Ovary (tissue), 9 donors: Measurements from ENCODE around the gene OR6Y1. TPM values are rescaled to one million over a fixed set of nuclear protein-coding genes. Genes with fewer than 3 reads are reported as not detected.

ENCODE experiments used
- DNase-seq, 5 donors: peaks; one replicate each; pipeline ENCODE4 v3.0.0-alpha.2; 2019 to 2020
- H3K27ac ChIP-seq, 2 donors: fragments of 200-600 bp; one replicate each; pipeline versions ENCODE4 v1.5.1 to v1.8.0; 2019 to 2022
- H3K27me3 ChIP-seq: fragments of 200-600 bp; one replicate; pipeline ENCODE4 v1.8.0; 2022
- H3K36me3 ChIP-seq: fragments of 200-600 bp; sonication (generic); one replicate; pipeline ENCODE4 v1.5.1; 2019
- H3K4me1 ChIP-seq: one replicate; pipeline ENCODE4 v1.8.1; 2013; ENCODE audit warnings: mild to moderate bottlenecking, moderate library complexity; ENCODE audit not compliant: insufficient read depth
- H3K4me3 ChIP-seq: fragments of 200-600 bp; sonication (generic); one replicate; pipeline ENCODE4 v1.5.1; 2017
- H3K9me3 ChIP-seq, 2 donors: fragments of 200-600 bp in 1 of 2; sonication (generic) in 1 of 2; one replicate each; pipeline versions ENCODE4 v1.5.1 to v1.8.1; 2013 to 2019; ENCODE audit warnings: mild to moderate bottlenecking in 1 of 2, moderate library complexity in 1 of 2
- EP300 ChIP-seq: sonication (generic); formaldehyde crosslinking; IDR thresholded peaks from one replicate; pipeline ENCODE4 v1.6.1; 2017; ENCODE audit warnings: antibody characterized with exemption
- POLR2A ChIP-seq: fragments of 450-650 bp; IDR thresholded peaks from one replicate; pipeline ENCODE4 v1.6.1; 2017; ENCODE audit warnings: antibody characterized with exemption, mild to moderate bottlenecking, moderate library complexity
- WGBS, 3 donors: extraction: QIAGEN DNeasy Blood & Tissue Kit in 1 of 3; methylation state at CpG; one replicate each; pipeline versions ENCODE4 v1.1.5 to v1.1.7; 2013 to 2017; 5-methylcytosine and 5-hydroxymethylcytosine counted together
- intact Hi-C, 4 donors: fragments of 100-400 bp; cut with DNase I; formaldehyde crosslinking; loops; one replicate each; pipeline versions ENCODE4 v1.11.0 to v1.15.1; 2022 to 2023
- polyA plus RNA-seq, 2 donors: library from polyadenylated mRNA; stranded (reverse); fragments of 200-250 nt in 1 of 2; fragments of 350-450 nt in 1 of 2; fragmentation: Illumina TruSeq in 1 of 2; extraction: RNeasy Lipid Tissue Mini Kit (QIAGEN cat#74804) in 1 of 2; gene quantifications; one replicate each; pipeline ENCODE4 v1.2.3, GENCODE V29; 2013 to 2014
- total RNA-seq, 7 donors: library from RNA; depleted of rRNA in 2 of 7; stranded (reverse); fragments of >200 nt in 2 of 7; fragmentation: NEBNext Ultra II Directional in 3 of 7; extraction: Animal tissue kit (Norgen Biotek cat#: 25700) in 3 of 7; gene quantifications; one replicate each; pipeline versions ENCODE4 v1.1.0 to v1.2.4, GENCODE V29; 2016 to 2023
- TF ChIP-seq, protein P1 (sequence below), 3 donors: fragments of 450-650 bp in 2 of 3; fragments of 200-600 bp in 1 of 3; IDR thresholded peaks; one replicate each; pipeline versions ENCODE4 v1.5.1 to v1.8.0; 2016 to 2022; ENCODE audit warnings: antibody characterized with exemption in 3 of 3, mild to moderate bottlenecking in 1 of 3
- donor health status: DM: no; HTN: no; CAD: no; lungs with moderate emphysema.
- donor health status: DM: no; HTN: no; CAD: no.
- donor health status: Bipolar disorder and iron deficiency.
- donor health status: DM: yes; HTN: yes; CAD: no.
- donor health status: DM: no; HTN: no; CAD: no.
- donor health status: DM: yes; HTN: yes; CAD: no.

Gene OR6Y1
- total and polyA plus RNA-seq, 9 donors, result not detected

DNA sequence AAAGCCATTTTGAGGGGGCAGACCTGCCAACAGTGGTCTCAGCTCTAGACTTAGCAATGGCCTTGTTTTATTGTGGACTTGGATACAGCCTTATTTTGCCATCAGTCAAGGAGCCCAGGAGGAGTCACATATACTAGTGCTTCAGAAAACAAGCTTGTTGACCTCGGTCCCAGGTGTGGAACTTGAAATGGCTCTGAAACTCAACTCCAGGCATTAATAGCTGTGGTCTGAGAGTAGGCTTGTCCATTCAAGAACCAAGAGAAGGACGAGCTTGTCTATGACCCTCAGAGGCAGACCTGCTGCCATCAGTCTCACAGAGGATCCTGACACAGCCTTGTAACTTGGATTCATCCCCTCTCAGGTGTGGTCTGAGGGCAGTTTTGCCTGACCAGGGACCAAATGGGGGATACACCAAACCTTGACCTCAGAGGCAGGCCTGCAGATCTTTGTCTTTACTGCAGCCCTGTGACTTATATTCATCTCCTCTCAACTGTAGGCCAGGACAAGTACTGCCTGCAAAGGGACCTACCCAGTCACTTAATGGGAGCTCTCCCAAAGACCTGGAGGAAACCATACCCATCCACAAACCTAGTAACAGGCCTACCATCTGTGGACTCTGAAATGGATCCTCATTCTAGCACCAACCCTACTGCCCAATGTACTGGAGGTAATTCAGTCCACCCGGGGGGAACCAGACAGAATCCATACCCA lies 33.1 kb downstream of the OR6Y1 start:
- WGBS, 3 donors, result 87 to 94% (median 90%) methylated on average over 3 of the region's 3 CpGs
- intact Hi-C loops, result no loop called here
- TF ChIP-seq, protein P1, sequence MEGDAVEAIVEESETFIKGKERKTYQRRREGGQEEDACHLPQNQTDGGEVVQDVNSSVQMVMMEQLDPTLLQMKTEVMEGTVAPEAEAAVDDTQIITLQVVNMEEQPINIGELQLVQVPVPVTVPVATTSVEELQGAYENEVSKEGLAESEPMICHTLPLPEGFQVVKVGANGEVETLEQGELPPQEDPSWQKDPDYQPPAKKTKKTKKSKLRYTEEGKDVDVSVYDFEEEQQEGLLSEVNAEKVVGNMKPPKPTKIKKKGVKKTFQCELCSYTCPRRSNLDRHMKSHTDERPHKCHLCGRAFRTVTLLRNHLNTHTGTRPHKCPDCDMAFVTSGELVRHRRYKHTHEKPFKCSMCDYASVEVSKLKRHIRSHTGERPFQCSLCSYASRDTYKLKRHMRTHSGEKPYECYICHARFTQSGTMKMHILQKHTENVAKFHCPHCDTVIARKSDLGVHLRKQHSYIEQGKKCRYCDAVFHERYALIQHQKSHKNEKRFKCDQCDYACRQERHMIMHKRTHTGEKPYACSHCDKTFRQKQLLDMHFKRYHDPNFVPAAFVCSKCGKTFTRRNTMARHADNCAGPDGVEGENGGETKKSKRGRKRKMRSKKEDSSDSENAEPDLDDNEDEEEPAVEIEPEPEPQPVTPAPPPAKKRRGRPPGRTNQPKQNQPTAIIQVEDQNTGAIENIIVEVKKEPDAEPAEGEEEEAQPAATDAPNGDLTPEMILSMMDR (IDR thresholded peaks at IDR 0.05), result no peak
- TF ChIP-seq POLR2A (no peak), EP300 (no peak)

DNA sequence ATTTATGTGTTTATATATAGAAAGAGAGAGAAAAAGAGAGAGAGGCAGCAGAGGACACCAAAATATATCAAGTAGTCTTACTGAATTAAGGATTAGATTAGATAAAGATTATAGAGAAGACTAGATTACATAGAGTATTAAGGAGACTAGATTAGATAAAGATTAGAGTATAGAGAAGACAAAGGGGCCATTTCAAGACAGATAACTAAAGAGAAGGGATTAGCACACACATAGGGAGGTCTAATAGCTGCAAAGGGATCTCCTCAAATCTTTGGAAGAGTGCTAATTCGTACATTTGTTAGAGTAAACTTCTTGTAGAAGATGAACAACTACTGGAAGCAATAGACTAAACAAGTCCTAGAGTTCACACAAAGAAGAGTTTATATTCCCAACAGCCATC lies 34.2 kb downstream of the OR6Y1 start:
- DNase-seq, result no peak
- WGBS, 3 donors, result 10 to 27% (median 18%) methylated on average over 1 of the region's 1 CpG
- intact Hi-C loops, result no loop called here
- Histone ChIP-seq H3K4me3 (no peak overlapping the region), H3K27me3 (no peaks in the 10 kb centered on the region), H3K9me3 (no peaks in the 10 kb centered on the region), H3K36me3 (no peaks in the 10 kb centered on the region), H3K27ac (no peak overlapping the region), H3K4me1 (no peaks in the 10 kb centered on the region)
- TF ChIP-seq POLR2A, result no peak
- TF ChIP-seq, protein P1 (IDR thresholded peaks at IDR 0.05), result no peak
- no peak for TF ChIP-seq EP300

More for the DNA sequence above, 33.1 kb downstream of the OR6Y1 start:
- DNase-seq, result no peak
- Histone ChIP-seq H3K36me3 (no peaks in the 10 kb centered on the region), H3K27me3 (no peaks in the 10 kb centered on the region), H3K4me3 (no peak overlapping the region), H3K9me3 (no peaks in the 10 kb centered on the region), H3K4me1 (no peaks in the 10 kb centered on the region), H3K27ac (no peak overlapping the region)

GRCh38 chr1:158516966-158517365 lies 37.2 kb downstream of the OR6Y1 start:
- H3K4me3 ChIP-seq, result no peak overlapping the region
- intact Hi-C loops, result no loop called here
- H3K36me3 ChIP-seq, result no peaks in the 10 kb centered on the region
- no peak overlapping the region for H3K27ac ChIP-seq
- TF ChIP-seq EP300, result no peak
- TF ChIP-seq, protein P1 (IDR thresholded peaks at IDR 0.05), result no peak
- TF ChIP-seq POLR2A, result no peak
- no peak for DNase-seq
- no peaks in the 10 kb centered on the region for H3K27me3 ChIP-seq
- no peaks in the 10 kb centered on the region for H3K4me1 ChIP-seq
- no peaks in the 10 kb centered on the region for H3K9me3 ChIP-seq

- H3K27ac ChIP-seq, result no peak overlapping the region
- no peak for DNase-seq
- H3K4me3 ChIP-seq, result no peak overlapping the region
- no peaks in the 10 kb centered on the region for H3K27me3 ChIP-seq
- H3K9me3 ChIP-seq, result no peaks in the 10 kb centered on the region
- H3K4me1 ChIP-seq, result no peaks in the 10 kb centered on the region
- WGBS, 3 donors, result 2 to 5% (median 2%) methylated on average over 4 of the region's 4 CpGs
- TF ChIP-seq EP300 (no peak), POLR2A (no peak)
- TF ChIP-seq, protein P1 (IDR thresholded peaks at IDR 0.05), result no peak
- intact Hi-C loops, result no loop called here
- no peaks in the 10 kb centered on the region for H3K36me3 ChIP-seq
Observed at GRCh38 chr1:158509471-158510156, 44.6 kb downstream of the OR6Y1 start.
